PC-3 (cell line): ENCODE data around the gene SIRT2. TPM values are rescaled to one million over a fixed set of nuclear protein-coding genes. Genes with fewer than 3 reads are reported as not detected.

Experiments used
- ATAC-seq: fragments of 200-7000 bp; cut with Tn5 transposase; 2 replicates; pipeline ENCODE4 v1.9.1; 2020; ENCODE audit warnings: mild to moderate bottlenecking, moderate library complexity
- BruUV-seq: library from RNA; stranded (reverse); fragments of 400-500 nt; replicated peaks from 2 replicates; lab custom pipeline; 2021; lab: Mats Ljungman, UMichigan
- CTCF ChIA-PET: fragments of 300-600 bp; sonication (Branson Sonifier 250); formaldehyde crosslinking; loops from one replicate; lab custom pipeline; 2022; ENCODE audit warnings: antibody characterized with exemption; lab: Charles Lee
- POLR2A ChIA-PET: fragments of 300-600 bp; sonication (Branson Sonifier 250); formaldehyde crosslinking; loops from one replicate; lab custom pipeline; 2022; ENCODE audit warnings: antibody characterized with exemption; ENCODE audit not compliant: unreplicated experiment; lab: Charles Lee
- DNase-seq: peaks from one replicate; pipeline ENCODE4 v3.0.0-alpha.2; 2015
- H2AFZ ChIP-seq: fragments of 300-600 bp; sonication (generic); 2 replicates; pipeline ENCODE4 v1.6.0; 2016; ENCODE audit warnings: antibody characterized with exemption, low read length
- H3F3A ChIP-seq: fragments of 300-600 bp; sonication (generic); one replicate; pipeline ENCODE4 v1.6.0; 2017; ENCODE audit warnings: antibody characterized with exemption, low read length, control low read depth, mild to moderate bottlenecking; ENCODE audit not compliant: unreplicated experiment
- H3K27ac ChIP-seq: fragments of 300-600 bp; sonication (generic); 2 replicates; pipeline ENCODE4 v1.5.1; 2016; ENCODE audit warnings: mild to moderate bottlenecking, low read length
- H3K27me3 ChIP-seq: fragments of 300-600 bp; sonication (generic); 2 replicates; pipeline ENCODE4 v1.6.1; 2016; ENCODE audit warnings: low read length, mixed read lengths
- H3K36me3 ChIP-seq: fragments of 300-600 bp; sonication (generic); 2 replicates; pipeline ENCODE4 v1.6.1; 2016; ENCODE audit warnings: low read depth, mixed run types, low read length, mixed read lengths
- H3K4me1 ChIP-seq: fragments of 300-600 bp; sonication (generic); 2 replicates; pipeline ENCODE4 v1.5.1; 2016; ENCODE audit warnings: low read length; ENCODE audit not compliant: insufficient read depth
- H3K4me2 ChIP-seq: fragments of 300-600 bp; sonication (generic); 2 replicates; pipeline ENCODE4 v1.6.0; 2016; ENCODE audit warnings: low read length
- H3K4me3 ChIP-seq: fragments of 300-600 bp; sonication (generic); 2 replicates; pipeline ENCODE4 v1.5.1; 2016; ENCODE audit warnings: mild to moderate bottlenecking, low read length, mixed read lengths
- H3K79me2 ChIP-seq: fragments of 300-600 bp; sonication (generic); 2 replicates; pipeline ENCODE4 v1.6.1; 2017; ENCODE audit warnings: low read length, mixed read lengths
- H3K9ac ChIP-seq: fragments of 300-600 bp; sonication (generic); 2 replicates; pipeline ENCODE4 v1.6.0; 2016; ENCODE audit warnings: mild to moderate bottlenecking, low read length
- H3K9me2 ChIP-seq: fragments of 300-600 bp; sonication (generic); replicated peaks from 2 replicates; pipeline ENCODE4 v1.6.1; 2016; ENCODE audit warnings: mixed run types, low read length, mixed read lengths
- H3K9me3 ChIP-seq: fragments of 300-600 bp; sonication (generic); 2 replicates; pipeline ENCODE4 v1.6.1; 2016; ENCODE audit warnings: low read length, mixed read lengths
- H4K20me1 ChIP-seq: fragments of 300-600 bp; sonication (generic); 2 replicates; pipeline ENCODE4 v1.6.1; 2016; ENCODE audit warnings: low read length, mixed read lengths
- EZH2 ChIP-seq: fragments of 300-600 bp; sonication (generic); IDR thresholded peaks from one replicate; pipeline ENCODE4 v1.6.1; 2017; ENCODE audit warnings: antibody characterized with exemption, mild to moderate bottlenecking, low read length; ENCODE audit not compliant: unreplicated experiment
- EZH2phosphoT487 ChIP-seq: fragments of 300-600 bp; sonication (generic); IDR thresholded peaks from 2 replicates; pipeline ENCODE4 v1.6.1; 2018; ENCODE audit warnings: mild to moderate bottlenecking, antibody characterized with exemption, low read length, borderline replicate concordance
- intact Hi-C: fragments of 100-400 bp; cut with micrococcal nuclease; formaldehyde crosslinking; loops from 2 replicates; pipeline ENCODE4 v1.9.0; 2023
- total RNA-seq: library from RNA; depleted of rRNA; stranded (reverse); fragments of >200 nt; gene quantifications from 2 replicates; pipeline ENCODE4 v1.2.3, GENCODE V29; 2014
- TF ChIP-seq, protein P1 (sequence below): fragments of 300-600 bp; sonication (generic); conservative IDR thresholded peaks from 2 replicates; pipeline ENCODE4 v1.5.1; 2017; ENCODE audit warnings: antibody characterized with exemption, low read depth, mild to moderate bottlenecking, low read length

SIRT2 gene
- total RNA-seq, 1 experiment from 2014 or later: 37.9 TPM

DNA sequence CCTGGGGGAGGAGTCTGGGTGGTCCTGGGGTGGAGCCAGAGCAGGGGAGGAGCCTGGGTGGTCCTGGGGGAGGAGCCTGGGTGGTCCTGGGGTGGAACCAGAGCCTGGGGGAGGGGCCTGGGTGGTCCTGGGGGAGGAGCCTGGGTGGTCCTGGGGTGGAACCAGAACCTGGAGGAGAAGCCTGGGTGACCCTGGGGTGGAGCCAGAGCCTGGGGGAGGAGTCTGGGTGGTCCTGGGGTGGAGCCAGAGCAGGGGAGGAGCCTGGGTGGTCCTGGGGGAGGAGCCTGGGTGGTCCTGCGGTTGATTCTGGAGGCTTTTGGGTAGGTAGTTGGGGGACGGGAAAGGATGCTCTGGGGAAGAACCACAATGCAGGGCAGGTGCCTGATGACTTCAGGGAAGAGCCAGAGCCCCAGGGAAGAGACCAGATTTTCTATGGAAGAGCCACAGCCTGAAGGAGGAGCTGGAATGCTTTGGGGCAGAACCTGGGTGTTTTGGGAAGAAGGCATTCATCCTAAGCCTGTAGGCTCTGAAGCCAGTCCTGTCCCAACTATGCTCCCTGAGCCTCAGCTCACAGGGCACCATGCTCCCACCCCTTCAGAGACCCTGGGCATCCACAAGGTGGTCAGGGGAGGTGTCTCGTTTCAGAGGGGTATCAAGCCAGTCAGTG lies 46.3 kb upstream of the SIRT2 start:
- H3K79me2 ChIP-seq: no peaks in the 10 kb centered on the region
- H3K4me3 ChIP-seq: no peak overlapping the region
- no peaks in the 10 kb centered on the region for H3K36me3 ChIP-seq
- no peaks in the 10 kb centered on the region for H3K27me3 ChIP-seq
- ChIA-PET POLR2A (no interaction called here), CTCF (no interaction called here)
- no peak overlapping the region for H3K4me2 ChIP-seq
- no peaks in the 10 kb centered on the region for H3K9me3 ChIP-seq
- no peak overlapping the region for H3K27ac ChIP-seq
- ATAC-seq (no peak), DNase-seq (no peak)
- H4K20me1 ChIP-seq: no peaks in the 10 kb centered on the region
- no peaks in the 10 kb centered on the region for H3F3A ChIP-seq
- H3K9ac ChIP-seq: no peak overlapping the region
- TF ChIP-seq, protein P1, sequence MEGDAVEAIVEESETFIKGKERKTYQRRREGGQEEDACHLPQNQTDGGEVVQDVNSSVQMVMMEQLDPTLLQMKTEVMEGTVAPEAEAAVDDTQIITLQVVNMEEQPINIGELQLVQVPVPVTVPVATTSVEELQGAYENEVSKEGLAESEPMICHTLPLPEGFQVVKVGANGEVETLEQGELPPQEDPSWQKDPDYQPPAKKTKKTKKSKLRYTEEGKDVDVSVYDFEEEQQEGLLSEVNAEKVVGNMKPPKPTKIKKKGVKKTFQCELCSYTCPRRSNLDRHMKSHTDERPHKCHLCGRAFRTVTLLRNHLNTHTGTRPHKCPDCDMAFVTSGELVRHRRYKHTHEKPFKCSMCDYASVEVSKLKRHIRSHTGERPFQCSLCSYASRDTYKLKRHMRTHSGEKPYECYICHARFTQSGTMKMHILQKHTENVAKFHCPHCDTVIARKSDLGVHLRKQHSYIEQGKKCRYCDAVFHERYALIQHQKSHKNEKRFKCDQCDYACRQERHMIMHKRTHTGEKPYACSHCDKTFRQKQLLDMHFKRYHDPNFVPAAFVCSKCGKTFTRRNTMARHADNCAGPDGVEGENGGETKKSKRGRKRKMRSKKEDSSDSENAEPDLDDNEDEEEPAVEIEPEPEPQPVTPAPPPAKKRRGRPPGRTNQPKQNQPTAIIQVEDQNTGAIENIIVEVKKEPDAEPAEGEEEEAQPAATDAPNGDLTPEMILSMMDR: no peak
- TF ChIP-seq EZH2 (no peak), EZH2phosphoT487 (no peak)
- H3K9me2 ChIP-seq: no peaks in the 10 kb centered on the region
- no peak overlapping the region for H2AFZ ChIP-seq
- no peaks in the 10 kb centered on the region for H3K4me1 ChIP-seq
- no TSS peak for BruUV-seq
- intact Hi-C loops: no loop called here

DNA sequence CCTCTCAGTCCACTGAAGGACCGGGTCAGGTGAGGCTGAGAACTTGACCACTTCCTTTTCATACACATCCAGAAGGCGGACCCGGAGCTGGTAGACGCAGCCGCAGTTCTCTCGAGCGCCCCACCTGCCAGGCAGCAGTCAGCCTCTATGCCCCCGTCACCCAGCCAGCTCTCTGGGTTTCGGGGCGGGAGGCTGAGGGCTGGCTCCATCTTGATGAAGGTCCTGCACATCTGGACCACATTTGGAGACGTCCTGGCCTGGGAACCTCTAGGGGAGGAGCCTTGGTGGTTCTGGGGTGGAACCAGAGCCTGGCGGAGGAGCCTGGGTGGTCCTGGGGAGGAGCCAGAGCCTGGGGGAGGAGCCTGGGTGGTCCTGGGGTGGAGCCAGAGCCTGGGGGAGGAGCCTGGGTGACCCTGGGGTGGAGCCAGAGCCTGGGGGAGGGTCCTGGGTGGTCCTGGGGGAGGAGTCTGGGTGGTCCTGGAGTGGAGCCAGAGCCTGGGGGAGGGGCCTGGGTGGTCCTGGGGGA lies 45.6 kb upstream of the SIRT2 start:
- ATAC-seq (no peak), DNase-seq (no peak)
- Histone ChIP-seq H3K27ac (no peak overlapping the region), H3K36me3 (no peaks in the 10 kb centered on the region), H4K20me1 (no peaks in the 10 kb centered on the region), H3K4me1 (no peaks in the 10 kb centered on the region), H3F3A (no peaks in the 10 kb centered on the region), H3K4me3 (no peak overlapping the region), H3K79me2 (no peaks in the 10 kb centered on the region), H2AFZ (no peak overlapping the region), H3K9ac (no peak overlapping the region), H3K4me2 (no peak overlapping the region), H3K27me3 (no peaks in the 10 kb centered on the region), H3K9me2 (no peaks in the 10 kb centered on the region), H3K9me3 (no peaks in the 10 kb centered on the region)
- intact Hi-C loops: no loop called here
- CTCF ChIA-PET: no interaction called here
- BruUV-seq: no TSS peak
- no peak for TF ChIP-seq EZH2phosphoT487
- TF ChIP-seq, protein P1: no peak
- no peak for TF ChIP-seq EZH2
- POLR2A ChIA-PET: no interaction called here

DNA sequence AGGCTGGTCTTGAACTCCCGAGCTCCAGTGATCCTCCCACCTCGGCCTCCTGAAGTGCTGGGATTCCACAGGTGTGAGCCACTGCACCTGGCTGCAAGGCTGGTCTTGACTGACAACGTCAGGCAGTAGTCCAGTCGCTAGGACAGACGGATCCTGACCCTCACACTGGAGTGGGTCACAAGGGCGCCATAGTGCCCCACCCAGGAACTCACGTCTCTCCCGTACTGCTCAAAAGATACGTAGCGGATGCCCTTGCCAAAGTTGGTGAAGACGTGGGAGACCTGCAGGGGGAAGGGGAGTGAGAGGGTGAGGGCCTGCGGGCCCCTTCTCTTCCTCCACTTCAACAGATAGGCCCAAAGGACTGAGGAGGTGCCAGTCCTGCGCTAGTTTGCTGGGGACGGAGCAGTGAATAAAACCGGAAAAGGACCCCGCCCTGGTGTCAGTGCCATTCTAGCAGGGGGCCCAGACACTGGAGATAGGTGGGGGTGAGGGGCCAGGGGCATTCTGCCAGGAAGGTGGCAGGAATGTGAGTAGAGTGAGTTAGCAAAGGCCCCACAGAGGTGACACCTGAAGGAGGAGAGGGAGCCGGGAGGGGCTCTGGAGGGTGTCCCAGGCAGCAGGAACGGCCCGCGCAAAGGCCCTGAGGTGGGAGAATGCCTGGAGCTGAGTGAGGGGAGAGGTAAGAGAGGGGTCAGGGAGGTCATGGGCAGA lies 43.2 kb upstream of the SIRT2 start:
- no peaks in the 10 kb centered on the region for H3K9me3 ChIP-seq
- H3K4me2 ChIP-seq: no peak overlapping the region
- CTCF ChIA-PET: no interaction called here
- no peak overlapping the region for H2AFZ ChIP-seq
- TF ChIP-seq, protein P1: no peak
- TF ChIP-seq EZH2 (no peak), EZH2phosphoT487 (no peak)
- no peak overlapping the region for H3K27ac ChIP-seq
- DNase-seq: no peak
- no peaks in the 10 kb centered on the region for H3K9me2 ChIP-seq
- no peaks in the 10 kb centered on the region for H4K20me1 ChIP-seq
- no peak for ATAC-seq
- no peaks in the 10 kb centered on the region for H3F3A ChIP-seq
- no peaks in the 10 kb centered on the region for H3K36me3 ChIP-seq
- intact Hi-C loops: no loop called here
- no peaks in the 10 kb centered on the region for H3K4me1 ChIP-seq
- H3K9ac ChIP-seq: no peak overlapping the region
- POLR2A ChIA-PET: no interaction called here
- no peaks in the 10 kb centered on the region for H3K27me3 ChIP-seq
- H3K4me3 ChIP-seq: no peak overlapping the region
- no TSS peak for BruUV-seq
- no peaks in the 10 kb centered on the region for H3K79me2 ChIP-seq
